GM11168 (cell line): ENCODE measurements around the gene ABHD13.
"Not testable (repeated sequence)": the region's sequence is repeated elsewhere in the genome, so short reads cannot be mapped to it uniquely, and the experiment has no call there.

Source experiments
- in situ Hi-C: fragments of 300-500 bp; cut with MboI; formaldehyde crosslinking; loops from one replicate; pipeline ENCODE4 v1.12.0; 2022; ENCODE audit warnings: low sequenced_read_pairs; ENCODE audit not compliant: unreplicated experiment

ABHD13 gene

DNA sequence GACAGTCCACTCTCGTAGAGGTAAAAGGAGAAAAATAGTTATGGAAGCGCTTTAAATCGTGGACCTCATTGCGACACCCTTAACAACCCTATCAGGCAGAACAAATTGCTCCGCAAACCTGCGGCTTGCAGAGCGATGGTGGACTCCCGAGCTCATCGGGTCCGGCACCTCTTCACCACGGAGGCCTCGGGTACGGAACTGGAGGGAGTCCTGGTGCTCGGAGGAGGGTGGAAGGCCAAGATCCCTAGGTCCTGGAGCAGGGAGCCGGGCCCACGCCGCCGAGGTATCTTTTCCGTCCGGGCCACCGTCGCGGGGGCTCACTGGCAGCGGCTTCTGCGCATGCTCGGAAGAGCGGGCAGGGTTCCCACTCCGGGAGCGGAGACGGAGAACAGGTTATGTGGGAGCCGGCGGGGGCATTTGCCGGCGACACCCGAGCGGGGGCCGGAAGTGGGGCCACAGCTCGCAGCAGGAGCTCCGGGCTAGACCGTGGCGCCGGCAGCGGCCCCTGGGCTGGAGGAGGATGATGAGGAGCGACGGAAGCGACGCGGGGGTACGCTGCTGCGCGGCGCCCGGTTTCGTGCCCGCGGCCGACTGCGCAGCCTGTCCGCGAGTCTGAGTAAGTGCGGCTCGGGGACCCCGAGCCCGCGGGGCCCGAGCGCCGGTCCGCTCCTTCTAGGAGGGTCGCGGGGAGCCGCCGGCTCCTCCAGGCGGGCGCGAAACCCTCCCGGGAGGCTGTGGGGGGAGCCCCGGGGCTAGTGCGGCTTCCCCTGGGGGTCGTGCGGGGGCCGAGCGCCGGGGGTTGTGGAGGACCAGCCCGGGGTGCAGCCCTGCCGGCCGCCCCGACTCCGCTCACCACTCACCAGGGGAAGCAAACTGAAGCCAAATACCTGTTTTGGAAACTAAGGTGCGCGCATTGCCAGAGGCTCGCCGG, at the start of gene ABHD13:
Gene ABHD13 (plus strand): TSS at position 349 of the 931 bp plus-strand sequence. CDS start 10,827 bp downstream, outside the sequence.
- in situ Hi-C loops, result no loop called here

DNA sequence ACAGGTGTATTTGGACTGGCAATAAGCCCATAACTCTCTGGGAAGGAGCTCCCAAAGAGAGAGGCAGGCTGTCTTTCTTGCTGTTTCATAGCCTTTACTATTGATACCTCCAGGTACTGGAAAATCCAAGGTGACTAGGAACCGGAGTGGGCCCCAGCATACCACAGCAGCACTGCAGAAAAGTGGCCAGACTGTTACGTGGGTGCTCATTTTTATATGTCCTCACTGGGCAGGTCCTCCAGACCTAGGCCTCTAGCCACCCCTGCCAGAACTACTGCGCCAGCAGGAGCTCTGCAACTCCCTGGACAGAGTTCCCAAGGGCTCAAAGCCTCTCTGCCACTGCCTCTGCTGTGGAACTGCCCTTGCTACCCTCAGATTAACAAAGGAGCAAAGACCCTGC, 49.3 kb upstream of the ABHD13 start:
- in situ Hi-C loops, result no loop called here

DNA sequence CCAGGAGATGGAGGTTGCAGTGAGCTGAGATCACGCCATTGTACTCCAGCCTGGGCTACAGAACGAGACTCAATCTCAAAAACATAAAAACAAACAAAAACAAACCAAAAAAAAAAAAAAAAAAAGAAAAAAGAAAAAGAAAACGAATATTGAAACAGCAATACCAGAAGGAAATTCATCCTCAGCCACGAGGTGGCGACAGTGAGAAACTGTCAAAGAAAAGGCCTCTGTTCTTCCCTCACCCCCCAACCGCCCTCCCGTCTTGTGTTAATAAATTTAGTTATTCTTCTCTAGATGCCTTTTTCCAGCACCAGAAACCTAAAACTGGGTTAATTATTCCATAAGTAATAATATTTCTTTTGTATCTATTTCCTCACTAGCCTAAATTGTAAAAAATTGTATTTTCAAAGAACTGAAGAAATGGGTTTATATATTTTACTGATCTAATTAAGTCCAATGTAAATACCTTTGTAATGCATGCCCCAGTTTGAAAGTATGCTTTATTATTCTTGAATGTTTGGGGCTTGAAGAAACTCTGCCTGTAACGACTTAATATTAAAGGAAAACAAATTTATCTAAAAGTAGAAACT, 41.4 kb upstream of the ABHD13 start:
- in situ Hi-C loops, result no loop called here

DNA sequence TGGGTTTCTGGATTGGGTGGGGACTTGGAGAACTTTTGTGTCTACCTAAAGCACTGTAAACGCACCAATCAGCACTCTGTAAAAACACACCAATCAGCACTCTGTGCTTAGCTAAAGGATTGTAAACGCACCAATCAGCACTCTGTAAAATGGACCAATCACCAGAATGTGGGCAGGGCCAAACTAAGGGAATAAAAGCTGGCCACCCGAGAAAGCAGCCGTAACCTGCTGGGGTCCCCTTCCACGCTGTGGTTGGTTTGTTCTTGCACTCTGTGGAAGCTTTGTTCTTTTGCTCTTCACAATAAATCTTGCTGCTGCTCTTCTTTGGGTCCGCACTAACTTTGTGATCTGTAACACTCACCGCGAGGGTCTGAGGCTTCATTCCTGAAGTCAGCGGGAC, 40.1 kb upstream of the ABHD13 start:
- in situ Hi-C loops, result no loop called here

DNA sequence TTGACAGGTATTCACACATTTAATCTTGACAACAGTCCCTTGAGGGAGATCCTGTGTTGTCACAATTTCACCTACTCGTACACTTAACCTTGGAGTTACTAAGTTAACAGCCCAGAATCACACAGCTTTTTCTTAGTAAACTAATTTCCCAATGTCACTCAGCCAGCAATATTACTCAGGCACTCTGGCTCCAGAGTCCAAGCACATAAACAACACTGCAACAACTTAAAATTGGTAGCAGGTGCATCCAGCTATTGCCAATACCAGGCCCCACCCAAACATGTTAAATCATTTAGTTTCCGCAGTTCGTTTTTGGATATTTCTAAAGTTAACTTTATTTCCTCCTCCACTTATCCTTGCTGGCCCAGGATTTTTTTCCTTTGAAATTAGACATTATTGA, 35.5 kb upstream of the ABHD13 start:
- in situ Hi-C loops, result no loop called here

DNA sequence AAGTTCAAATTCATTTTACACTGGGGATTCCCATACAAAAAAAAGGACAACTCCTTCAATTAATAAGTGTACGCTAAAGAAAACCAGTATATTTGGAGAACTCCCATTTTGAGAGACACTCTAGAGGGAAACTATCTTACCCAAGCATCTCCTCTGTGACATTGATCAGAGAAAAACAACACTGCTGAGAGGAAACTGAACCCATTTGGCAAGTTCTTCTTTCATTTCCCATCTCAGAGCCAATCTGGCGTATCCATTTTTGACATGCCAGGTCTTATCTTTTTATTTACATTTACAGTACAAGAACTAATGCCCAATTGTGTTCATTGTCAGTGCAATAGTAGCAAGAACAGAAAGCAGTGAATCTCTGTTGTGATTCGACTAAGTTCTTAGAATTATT, 33.0 kb upstream of the ABHD13 start:
- in situ Hi-C loops, result no loop called here

DNA sequence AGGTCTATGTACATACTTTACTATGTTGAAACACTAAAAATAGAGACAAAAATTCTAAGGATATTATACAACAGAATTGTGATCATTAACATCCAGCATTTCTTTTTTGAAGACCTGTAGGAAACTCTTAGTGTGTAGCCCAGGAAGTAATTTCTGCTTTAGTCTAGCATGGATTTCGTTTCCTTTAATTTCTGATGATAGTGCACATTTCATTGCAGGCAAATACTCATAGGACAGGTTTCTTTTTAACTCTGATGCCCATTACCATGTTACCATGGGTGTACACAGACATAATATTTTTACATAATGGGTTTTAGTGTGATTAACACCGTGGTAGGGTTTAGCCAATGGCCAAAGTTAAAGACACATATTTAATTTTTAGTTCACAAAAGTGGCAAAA, 29.9 kb upstream of the ABHD13 start:
- in situ Hi-C loops, result no loop called here

DNA sequence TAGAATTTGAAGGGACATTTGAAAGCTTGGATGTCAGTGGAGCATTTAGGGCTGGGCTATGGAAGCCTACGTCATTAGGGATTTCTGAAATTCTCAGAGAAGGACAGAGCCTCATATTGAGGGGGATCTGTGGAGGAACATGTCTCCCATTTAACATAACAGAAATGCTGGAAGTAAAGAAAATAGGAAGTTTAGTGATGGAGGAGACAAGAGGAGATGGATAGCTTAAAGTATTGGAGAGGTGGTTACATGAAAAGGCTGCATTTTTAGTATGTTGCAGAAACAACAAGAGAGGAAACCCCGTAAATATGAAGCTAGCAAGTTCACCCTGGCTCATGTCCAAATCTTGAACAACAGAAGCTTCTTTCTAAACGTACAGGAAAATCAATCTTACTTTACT, 27.3 kb upstream of the ABHD13 start:
- in situ Hi-C loops, result no loop called here

DNA sequence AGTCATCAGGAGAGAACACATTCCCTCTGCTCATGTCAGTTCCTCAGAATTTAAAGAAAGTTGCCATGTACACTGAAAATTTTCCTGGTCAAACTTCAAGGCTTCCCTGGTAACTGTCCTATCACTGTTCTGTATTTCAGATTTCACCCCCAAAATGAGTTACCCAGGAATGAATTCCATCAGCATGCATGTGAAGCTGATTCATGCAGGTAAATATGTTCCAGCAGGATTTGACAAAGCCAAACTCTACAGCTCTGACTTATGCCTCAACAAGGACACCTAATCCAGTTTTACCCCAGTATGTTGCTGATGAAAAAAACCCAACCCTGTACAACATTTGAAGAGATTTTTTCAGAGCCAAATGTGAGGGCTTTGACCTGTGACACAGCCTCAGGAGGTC, 24.4 kb upstream of the ABHD13 start:
- in situ Hi-C loops, result no loop called here

DNA sequence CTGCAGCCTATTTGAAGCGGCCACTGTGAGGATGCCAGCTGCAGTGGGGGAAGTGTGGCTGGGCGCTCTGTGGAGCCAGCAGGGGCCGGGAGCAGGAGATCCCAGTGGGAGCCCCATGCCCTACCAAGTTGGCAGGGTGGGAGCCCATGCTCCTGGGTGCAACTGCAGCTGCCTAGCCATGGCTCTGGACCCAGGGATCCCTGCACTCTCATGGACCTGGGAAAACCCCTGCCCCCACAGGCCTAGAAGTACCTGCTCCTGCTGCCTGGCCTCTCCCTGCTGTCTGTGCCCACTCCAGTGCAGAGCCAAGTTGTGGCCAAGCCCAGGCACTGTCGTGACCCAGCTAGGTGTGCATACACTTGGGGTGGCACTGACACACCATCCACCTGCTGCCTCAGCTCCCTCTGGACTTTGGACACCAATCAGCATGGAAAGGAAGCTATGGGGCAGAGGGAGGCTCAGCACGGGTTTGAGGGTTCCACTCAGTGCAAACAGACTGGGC, 23.7 kb upstream of the ABHD13 start:
- in situ Hi-C loops, result no loop called here

DNA sequence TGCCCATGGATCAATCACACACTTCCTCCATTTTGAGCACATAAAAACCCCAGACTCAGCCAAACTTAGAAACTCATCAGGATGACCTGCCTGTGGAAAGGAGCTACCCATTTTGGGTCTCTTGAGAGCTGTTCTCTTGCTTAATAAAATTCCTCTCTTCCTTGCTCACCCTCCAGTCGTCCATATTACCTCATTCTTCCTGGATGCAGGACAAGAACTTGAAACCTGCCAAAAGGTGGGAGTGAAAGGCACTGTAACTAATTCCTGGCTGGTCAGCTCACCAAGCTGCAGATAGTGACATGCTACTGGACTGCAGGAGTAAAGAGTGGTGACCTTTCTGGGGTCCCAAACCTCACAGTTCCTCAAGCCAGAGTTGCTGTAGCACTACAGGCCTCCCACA, 23.0 kb upstream of the ABHD13 start:
- in situ Hi-C loops, result no loop called here

DNA sequence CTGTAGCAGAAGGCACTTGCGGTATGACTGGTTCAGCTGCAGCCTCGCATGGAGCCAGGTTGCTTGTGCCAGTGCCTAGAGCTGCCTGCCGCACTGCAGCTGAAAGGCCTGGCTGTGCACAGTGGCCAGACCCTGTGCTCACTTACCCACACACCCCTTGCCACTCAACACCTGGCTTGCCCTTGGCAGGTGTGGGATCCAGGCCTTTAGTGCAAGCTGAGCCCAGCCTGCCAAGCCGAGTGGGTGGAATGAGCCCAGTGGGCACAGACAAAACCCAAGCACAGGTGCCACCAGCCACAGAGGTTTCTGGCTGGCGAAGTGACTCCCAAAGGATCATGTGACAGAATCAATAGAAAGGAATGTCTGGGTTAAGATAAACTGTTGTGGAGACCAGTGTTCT, 22.3 kb upstream of the ABHD13 start:
- in situ Hi-C loops, result no loop called here

DNA sequence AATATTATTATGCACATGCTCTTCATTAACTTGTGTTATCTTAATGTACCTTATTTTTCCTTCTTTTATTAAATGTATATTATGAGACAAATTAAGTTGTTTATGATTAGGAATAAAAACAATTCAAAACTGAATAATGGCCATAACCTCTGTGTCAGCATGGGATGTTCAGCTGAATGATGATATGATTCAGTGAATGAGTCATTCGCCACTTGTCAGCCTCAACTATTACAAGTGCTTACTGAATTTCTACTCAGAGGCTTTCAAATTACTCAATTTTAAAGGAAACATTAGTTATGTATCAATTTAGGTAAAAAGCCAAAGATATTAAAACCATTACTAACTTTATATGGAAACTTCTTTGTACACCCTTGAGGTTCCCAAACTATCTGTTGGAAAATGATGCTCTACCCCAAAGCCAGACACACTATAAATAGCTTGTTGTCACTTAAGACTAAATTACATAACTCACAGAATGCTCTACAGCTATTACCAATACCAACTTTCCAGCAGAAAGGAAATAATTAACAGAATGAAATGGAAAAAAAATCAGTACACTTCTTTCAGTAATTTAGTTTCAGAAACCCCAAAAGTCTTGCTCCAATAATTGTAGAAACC, 17.3 kb upstream of the ABHD13 start:
- in situ Hi-C loops, result no loop called here

DNA sequence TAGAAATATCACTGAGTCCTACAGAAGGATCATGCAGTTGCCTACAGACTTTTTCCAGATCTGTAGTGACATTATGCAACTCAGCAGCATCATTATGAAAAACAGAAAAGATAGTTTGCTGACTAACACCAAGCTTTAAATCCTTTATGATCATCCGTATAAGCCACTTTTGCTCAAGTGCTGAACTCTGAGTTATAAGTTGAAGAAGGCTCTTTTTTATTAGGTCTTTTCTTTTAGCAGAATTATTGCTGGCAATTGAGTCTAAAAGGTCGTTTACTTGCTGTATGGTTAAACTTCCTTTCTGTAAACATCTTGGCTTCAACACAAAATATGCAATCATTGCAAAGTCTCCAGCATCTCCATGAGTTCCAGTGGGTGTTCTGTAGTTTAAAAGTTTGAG, 7.6 kb upstream of the ABHD13 start:
- in situ Hi-C loops, result no loop called here

DNA sequence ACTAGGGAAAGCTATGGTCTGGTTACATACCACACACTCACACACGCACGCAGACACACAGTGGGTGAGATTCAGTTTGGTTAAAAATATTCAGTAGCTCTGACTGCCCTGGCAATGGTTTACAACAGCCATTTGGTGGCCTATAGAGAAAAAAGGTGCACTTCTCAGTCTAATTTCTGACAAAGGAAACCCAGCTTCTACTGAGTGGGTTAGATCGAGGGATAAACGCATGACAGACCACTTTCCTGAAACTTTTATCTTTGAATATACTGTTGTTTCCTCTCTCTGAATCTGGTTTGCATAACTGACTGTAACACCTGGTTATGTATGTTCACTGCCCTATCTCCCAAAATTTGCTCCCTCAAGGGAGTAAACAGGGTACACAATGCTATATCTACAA, 5.3 kb upstream of the ABHD13 start:
- in situ Hi-C loops, result no loop called here

DNA sequence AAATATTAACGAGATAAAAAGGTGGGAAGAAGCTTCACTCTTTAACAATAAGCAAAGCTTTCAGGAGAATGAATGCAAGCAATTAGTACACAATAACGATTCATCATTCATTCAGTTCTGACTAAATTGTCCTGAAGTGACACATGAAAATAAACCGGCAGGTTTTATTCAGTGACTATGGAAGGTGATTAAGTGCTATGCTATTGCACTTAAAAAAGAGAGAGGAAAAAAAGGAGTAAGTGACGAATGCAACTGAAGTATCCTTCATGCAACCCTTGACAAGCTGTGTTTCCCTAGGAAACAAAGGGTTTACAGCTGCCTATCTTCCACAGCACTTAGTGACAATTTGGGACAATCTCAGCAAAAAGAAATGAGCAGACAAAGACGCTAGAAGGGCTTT, 4.2 kb upstream of the ABHD13 start:
- in situ Hi-C loops, result no loop called here

DNA sequence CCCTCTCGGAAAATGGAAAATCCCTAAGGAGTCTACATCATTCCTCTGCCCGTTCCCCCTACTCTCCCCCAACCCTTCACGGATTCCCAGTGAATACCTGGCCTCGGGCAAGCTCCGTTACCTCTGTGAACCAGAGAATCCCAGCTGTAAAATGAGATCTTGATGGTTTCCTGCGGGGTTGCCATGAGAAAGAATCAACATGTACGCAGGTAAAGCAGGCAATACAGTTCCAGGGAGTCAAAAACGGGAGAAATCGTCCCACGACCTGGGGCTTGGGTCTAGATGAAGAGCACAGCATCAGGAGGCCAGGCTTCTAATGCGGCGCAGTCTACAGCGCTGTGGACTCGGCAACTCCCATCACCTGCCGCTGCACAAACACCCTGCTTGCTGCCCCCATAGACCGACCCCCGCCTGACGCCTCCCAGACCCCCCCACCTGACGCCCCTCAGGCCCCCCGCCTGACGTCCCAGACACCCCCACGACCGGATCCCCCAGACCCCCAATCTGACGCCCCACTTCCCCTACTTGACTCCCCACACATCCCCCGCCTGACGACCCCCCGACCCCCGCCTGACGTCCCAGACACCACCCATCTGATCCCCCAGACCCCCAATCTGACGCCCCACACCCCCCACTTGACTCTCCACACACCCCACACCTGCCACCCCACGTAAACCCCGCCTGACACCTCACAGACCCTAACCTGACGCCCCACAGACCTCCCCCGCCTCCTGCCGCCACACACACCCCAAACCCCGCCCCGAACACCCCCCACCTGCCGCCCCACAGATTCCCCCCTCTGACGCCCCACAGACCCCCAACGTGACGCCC, 3.5 kb upstream of the ABHD13 start:
- in situ Hi-C loops, result no loop called here

DNA sequence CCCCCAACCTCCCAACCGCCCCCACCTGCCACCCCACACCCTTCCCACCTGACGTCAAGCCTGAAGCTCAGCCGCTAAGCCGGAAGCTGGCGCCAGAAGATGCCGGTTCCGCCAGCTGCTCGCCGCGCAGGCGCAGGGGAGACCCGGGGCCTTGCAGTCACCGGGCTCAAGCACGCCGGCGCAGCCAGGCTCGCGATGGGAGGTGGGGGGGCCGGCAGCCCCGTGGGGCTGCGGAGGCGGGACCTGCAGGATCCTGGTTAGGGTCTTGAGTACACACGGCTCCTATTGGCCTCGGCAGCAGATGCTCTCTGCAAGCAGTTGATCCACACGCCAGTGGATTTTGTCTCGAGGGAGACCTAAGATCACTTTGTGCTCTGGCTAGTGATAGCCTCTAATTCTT, 2.8 kb upstream of the ABHD13 start, which contains the start of gene LIG4:
Gene LIG4 (minus strand): TSS at position 101 of the 400 bp plus-strand sequence. CDS start 4,268 bp downstream, outside the sequence.
- in situ Hi-C loops, result no loop called here

DNA sequence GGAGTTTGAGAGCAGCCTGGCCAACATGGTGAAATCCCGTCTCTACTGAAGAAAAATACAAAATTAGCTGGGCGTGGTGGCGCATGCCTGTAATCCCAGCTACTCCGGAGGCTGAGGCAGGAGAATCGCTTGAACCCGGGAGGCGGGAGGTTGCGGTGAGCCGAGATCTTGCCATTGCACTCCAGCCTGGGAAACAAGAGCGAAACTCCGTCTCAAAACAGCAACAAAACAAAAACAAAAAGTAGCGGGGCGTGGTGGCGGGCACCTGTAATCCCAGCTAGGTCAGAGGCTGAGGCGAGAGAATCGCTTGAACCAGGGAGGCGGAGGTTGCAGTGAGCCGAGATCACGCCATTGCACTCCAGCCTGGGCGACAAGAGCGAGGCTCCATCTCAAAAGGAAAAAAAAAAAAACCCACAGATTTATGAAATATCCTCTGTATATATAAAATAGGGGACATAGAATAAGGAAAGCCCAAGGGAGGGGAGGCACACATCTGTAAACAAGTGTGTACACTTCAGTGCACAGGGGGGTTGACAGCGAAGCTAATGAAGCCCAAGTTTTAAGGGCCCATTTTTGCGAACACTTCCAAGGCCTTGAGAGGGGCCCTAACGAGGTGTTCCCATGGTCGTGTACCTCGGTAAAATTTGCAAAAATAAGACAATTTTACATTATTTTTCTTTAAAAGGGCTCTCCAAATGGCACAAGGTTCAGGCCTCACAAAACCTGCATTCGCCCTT, 717 bp upstream of the ABHD13 start:
- in situ Hi-C loops, result not testable (repeated sequence)

DNA sequence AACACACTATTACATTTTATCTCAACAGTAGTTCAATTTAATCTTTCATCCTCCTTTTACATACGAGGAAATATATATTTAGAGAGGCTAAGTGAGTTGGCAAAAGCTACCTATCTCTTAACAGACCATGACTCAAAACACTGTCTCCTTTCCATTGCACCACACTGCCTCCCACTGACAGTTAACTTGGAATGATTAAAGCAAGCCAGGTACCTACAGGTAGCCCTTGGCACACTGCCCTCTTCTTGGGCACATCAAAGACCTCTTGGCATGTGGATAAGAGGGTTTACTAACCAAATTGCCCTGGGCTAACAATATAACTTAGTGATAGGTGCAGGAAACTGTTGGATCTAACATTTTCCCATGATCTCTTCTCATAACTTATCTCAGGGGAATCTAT, 1.8 kb downstream of the ABHD13 start:
- in situ Hi-C loops, result no loop called here
